GM18867 (cell line): ENCODE measurements around the gene GLCE.
"Not testable (repeated sequence)": the region's sequence is repeated elsewhere in the genome, so short reads cannot be mapped to it uniquely, and the experiment has no call there.

Experiments used
- ATAC-seq: cut with Tn5 transposase; IDR thresholded peaks from one replicate; pipeline ENCODE4 v1.9.1; 2021; ENCODE audit warnings: mild to moderate bottlenecking, moderate library complexity; ENCODE audit not compliant: unreplicated experiment

GLCE gene

DNA sequence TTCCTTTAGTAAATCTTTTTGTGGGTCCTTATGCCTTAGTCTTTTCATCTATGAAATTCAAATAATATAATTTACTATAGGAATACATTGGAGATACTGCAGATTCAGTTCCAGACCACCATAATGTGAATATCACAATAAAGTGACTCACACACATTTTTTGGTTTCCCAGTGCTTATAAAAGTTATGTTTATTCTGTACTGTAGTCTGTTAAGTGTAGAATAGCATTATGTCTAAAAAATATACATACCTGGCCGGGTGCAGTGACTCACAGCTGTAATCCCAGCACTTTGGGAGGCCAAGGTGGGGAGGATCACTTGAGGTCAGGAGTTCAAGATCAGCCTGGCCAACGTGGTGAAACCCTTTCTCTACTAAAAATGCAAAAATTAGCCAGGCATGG is 84.4 kb downstream of the GLCE start:
- ATAC-seq, result no peak

DNA sequence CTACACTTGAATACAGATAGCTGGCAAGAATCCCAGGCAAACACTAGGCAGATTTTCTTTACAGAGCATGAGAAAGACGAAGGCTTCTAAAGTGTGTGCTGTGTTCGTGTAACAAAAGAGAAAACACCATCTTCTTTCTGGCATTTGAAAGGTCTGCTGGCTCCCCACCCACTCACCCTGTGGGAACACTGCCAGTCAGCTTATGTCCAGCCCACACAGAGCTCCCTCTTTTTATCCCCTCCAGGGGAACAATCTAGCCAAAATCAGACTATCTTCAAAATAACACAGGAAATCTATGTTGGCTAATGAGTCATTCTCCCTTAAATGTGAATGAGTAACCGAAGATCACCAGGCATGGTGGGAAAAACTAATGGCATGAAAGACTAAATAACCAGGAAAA is 92.7 kb downstream of the GLCE start:
- no peak for ATAC-seq

DNA sequence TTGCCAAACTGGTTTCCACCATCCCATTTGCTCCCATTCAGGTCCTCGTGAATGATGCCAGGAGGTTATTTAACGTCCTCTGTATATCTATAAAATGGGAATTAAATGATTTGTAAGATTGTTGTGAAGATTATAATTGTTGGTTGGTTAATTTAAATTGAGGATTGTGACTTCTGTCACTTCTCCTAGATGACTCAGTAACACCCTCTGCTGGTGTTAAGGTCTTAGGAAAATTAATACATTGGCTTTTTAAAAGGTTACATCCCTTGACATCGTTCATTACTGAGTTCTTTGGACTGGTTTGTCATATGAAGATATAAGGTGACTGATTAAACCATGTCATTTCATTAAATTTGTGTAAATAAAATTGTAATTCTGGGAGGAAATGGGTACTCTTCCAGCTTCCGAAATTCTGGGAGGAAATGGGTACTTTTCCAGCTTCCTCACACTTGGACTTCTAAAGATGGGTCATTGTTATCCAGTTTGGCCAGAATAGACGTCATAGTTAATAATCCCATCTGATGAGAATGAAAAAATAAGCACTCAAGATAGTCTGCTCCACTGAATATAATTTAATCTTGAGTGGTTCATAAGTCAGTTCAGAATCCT is 105.0 kb downstream of the GLCE start:
- no peak for ATAC-seq

GRCh38 chr15:69271217-69271616 is 110.8 kb downstream of the GLCE start:
- no peak for ATAC-seq

GRCh38 chr15:69272139-69272538 is 111.7 kb downstream of the GLCE start:
- ATAC-seq, result no peak

DNA sequence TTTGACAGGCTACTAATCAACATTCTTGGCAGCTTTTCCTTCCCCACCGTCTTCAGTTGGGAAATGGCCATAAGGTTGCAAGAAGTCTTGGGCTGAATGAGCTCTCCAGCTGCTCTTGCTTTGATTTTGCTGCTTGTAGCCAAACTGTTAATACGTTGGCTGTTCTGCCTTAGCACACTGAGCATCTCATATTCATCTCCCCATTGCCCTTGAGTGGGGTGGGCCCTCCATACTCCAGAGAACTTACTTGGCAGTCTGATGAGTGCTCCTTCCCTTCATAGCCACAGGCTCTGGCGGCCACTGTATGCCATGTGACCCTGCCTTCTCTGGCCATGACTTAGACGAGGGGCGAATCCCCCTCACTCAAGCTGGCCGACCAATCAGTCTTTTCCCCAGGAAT is 112.5 kb downstream of the GLCE start:
- no peak for ATAC-seq

DNA sequence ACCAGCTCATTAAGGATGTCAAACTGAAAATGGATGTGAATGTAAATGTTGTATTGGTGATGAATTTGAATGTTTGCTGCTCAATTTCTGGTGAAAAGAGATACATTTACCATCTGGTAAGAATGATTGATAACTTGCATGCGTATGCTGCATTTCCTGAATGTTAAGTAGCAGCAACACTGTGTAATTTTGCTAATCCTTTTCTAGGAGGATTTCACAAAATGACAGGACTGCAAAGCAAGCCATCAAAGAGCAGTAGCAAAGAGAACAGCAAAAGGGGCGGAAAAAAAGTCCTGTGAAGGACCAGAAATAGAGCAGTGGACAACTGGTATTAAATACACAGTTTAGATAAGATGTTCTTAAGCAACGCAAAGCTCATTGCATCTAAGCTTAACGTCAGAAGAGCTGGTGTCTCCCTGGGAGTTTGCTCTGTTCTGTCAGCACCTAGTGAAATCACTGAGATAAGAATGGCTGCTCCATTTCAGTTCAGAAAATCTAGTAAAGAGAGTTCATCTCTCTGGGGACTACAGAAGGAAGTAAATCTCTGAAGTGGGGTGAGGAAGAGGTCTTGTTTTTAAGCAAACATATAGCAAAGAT is 114.7 kb downstream of the GLCE start:
- ATAC-seq, result no peak

DNA sequence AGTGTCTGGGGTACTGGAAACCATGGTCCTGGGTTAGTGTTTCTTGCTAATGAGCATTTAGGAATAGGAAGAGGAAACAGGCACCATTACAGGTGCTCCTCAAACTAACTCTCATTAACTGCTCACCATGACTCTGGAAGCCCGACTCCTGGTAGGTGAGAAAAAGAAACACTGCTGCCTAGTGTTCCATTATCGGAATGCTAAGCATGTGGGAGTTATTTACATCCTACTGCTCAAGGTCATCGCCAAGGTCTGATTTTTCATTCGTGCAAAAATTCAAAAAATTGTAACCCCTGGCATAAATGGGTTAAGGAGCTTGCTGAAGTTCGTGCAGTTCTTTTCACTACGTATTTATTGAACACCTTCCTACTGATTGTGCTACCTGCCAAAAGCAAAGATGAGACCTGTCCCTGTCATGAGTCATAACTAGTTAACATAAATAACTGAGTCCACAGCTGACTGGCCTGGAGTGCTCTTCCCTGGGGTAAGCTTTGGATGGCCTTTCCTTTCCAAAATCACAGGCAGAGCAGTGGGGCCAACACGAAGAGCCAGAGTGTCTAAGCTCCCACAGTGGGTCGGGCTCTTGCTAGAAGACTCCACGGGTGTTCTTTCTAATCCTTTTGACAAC is 115.6 kb downstream of the GLCE start:
- ATAC-seq, result no peak

DNA sequence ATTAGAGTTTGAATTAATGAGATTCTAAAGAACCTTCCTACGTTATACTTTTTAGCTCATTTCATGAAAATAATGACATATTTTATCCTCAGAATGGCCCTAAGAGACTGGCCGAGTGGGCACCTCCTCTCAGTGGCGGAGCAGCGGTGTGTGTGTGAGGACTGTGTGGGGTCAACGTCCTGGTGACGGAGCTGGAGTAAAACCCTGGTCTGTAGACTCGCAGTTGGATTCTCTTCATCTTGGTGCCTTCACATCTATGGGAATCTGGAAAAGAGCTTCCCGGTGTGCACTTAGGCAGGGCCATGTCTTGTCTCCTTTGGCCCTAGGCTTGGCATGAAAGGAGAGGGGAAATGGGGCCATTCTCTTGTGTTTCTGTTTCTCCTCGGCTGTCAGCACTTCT is 116.9 kb downstream of the GLCE start:
- no peak for ATAC-seq

- no peak for ATAC-seq
Measured at GRCh38 chr15:69279636-69280035, 119.2 kb downstream of the GLCE start.

DNA sequence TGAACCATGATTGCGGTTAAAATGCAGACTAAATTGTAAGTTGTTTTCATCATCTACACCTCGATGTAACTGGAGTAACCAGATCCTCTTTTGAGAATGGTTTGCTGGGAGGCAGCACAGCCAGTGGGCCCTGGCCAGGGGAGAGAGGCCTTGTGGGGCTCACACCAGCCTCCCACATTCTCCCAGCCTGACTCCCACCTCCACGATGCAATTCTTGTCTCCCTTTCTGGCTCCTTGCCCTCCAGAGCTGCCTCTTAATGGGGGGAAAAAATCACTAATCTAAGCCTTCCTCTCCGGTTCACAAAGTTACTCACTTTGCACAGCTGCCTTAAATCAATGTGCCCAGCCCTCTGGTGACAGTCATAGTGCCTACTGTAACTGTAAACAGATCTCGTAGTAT is 120.3 kb downstream of the GLCE start:
- no peak for ATAC-seq

DNA sequence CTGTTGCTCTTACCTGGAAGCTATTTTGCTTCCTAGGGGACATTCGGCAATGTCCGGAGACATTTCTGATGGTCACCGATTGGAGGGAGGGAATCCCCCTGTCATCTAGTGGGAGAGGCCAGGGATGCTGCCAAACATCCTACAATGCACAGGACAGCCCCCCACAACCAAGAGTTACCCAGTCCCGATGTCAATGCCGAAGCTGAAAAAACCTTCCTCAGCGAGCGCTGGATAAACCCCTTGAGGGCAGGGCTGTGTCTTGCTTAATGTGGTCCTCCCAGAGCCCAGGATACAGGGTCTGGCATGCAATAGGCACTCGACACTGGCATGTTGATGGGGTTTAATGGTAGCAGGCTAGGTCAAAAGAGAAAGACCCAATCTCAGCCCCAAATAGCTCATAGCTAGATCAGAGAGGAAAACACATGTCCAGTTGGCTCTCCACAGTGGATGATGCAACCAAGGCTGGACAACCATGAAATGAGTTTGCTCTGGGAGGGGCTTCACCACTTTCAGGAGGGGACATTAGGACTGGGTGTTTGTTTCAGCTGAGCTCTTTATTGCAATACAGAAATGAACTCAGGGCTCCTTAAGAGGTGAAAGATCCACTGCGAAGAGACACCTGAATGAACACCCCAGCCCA is 121.8 kb downstream of the GLCE start:
- no peak for ATAC-seq

DNA sequence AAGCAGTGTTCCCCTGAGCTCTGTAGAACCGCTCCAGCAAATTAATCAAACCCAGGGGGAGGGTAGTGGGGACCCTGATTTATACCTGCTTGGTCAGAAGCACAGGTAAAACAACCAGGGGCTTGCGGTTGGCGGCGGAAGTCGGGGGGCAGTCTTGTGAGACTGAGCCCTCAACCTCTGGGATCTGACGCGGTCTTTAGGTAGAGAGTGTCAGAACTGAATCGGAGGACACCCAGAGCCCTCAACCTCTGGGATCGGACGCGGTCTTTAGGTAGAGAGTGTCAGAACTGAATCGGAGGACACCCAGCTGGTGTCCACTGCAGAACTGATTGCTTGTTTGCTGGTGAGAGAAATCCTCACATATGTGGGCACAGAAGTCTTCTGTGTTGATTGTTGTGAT is 125.4 kb downstream of the GLCE start:
- ATAC-seq, result no peak

- ATAC-seq, result no peak
Measured at GRCh38 chr15:69288011-69288410, 127.6 kb downstream of the GLCE start.

DNA sequence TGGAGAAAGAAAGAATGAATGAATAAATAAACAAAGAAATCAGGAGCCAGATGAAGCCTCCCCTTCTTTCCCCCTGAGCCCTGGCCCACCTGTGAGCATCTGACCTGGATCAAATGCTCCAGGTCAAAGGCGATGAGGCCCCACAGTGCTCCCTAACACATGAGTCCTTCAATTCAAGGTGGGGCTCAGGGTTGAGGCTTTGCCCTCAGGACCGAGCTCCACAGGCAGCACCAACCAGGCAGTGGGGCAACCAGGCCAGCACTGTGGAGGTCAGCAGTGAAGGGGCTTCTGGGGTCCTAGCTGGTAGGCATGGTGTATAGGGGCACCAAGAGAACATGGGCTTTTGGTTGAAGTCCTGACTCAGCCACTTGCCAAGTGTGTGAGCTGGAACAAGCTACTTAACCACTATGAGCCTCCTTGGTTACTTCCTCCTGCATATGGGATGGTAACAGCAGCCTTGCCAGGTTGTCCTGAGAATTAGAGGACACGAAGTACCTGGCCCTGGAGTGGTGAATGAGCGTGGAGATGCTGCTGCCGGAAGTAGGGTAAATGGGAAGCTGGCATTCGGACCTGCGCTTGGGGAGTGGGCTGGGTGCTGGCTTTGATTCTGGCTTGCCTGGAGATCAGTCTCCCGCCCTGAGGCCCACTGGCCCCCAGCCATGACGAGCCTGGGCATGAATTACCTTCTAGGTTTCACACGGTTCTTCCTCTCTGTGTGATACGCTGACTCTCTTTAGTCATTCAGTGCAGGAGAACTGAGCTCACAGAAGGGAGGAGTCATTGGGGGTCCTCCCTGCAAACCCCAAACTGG is 128.3 kb downstream of the GLCE start:
- no peak for ATAC-seq

DNA sequence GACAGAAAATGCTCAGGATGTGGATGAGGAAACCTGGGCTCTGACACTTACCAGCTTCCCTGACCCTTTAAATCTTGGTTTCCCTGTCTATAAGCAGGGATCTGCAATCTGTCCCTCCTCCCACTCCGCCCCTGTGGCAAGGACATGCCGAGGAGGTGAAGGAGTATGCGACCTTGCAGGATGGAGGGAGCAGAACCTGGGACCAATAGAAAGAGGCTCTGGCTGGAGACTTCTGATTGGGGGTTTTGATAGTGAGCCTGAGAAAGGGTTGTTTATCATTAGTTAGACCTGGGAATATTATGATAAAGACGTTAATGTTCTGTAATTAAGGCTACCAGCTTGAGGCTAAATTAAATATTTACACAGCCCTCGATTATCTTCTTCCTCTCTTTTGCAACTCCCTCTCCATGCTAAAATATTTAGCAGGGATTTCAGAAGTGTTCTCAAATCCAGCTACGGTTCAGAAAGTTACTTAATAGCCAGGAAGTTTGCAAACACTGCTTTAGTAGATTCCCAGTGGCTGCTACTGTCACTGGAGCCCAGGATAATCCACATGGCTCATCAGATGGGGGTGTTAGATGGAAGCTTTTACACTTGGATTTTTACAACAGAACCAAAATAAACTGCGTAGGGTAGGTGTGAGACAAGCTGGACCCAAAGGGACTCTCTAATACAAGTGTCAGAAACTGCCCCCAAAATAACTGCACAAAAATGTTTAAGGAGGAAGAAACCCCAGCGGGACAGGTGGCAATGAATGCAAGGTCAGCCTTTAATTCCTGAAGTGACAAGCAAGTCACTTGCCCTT is 129.1 kb downstream of the GLCE start:
- no peak for ATAC-seq

- no peak for ATAC-seq
Measured at GRCh38 chr15:69290346-69291164, 130.1 kb downstream of the GLCE start.

DNA sequence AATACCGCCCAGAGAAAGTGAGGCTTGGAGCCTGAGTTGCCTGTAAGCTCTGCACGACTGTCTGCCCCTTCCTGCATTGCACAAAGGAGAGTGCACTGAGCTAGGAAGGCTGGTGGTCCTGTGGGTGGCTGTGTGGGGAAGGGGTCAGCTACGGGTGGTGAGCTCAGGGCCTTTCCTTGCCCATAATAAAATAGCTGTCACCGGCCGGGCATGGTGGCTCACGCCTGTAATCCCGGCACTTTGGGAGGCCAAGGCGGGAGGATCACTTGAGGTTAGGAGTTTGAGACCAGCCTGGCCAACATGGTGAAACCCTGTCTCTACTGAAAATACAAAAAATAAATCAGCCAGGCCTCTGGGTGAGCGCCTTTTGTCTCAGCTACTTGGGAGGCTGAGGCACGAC is 131.2 kb downstream of the GLCE start:
- not testable (repeated sequence) for ATAC-seq

GRCh38 chr15:69292826-69293420 is 132.5 kb downstream of the GLCE start:
- ATAC-seq, result no peak
